Measurements from ENCODE around the gene ZNF512. TPM values are rescaled to one million over a fixed set of nuclear protein-coding genes. Genes with fewer than 3 reads are reported as not detected.

Gene ZNF512
- total RNA-seq, 1 donor from 2014 or later, result 30.1 TPM

GRCh38 chr2:27647737-27648136 is 64.9 kb downstream of the ZNF512 start:
- no peak for TF ChIP-seq CTCF (IDR thresholded peaks at IDR 0.05; ENCODE audit: unreplicated experiment)
- Mint-ChIP-seq H3K27me3 (ENCODE audit: unreplicated experiment) (no peaks in the 10 kb centered on the region), H3K27ac (ENCODE audit: unreplicated experiment) (no peak overlapping the region), H3K4me3 (ENCODE audit: unreplicated experiment) (no peak overlapping the region), H3K36me3 (ENCODE audit: low read depth, unreplicated experiment) (peaks cover 24% of the 10 kb centered on the region), H3K4me1 (ENCODE audit: unreplicated experiment) (no peaks in the 10 kb centered on the region), H3K9me3 (ENCODE audit: unreplicated experiment) (no peaks in the 10 kb centered on the region)
- DNase-seq (ENCODE audit: low spot score), result no peak

- Mint-ChIP-seq H3K4me1 (ENCODE audit: unreplicated experiment) (peaks cover 5% of the 10 kb centered on the region), H3K36me3 (ENCODE audit: low read depth, unreplicated experiment) (peaks cover 44% of the 10 kb centered on the region), H3K9me3 (ENCODE audit: unreplicated experiment) (no peaks in the 10 kb centered on the region), H3K27me3 (ENCODE audit: unreplicated experiment) (no peaks in the 10 kb centered on the region), H3K4me3 (ENCODE audit: unreplicated experiment) (no peak overlapping the region), H3K27ac (ENCODE audit: unreplicated experiment) (no peak overlapping the region)
- TF ChIP-seq CTCF (IDR thresholded peaks at IDR 0.05; ENCODE audit: unreplicated experiment), result no peak
- no peak for DNase-seq (ENCODE audit: low spot score)
Measured at GRCh38 chr2:27651056-27651455, 68.2 kb downstream of the ZNF512 start.

DNA sequence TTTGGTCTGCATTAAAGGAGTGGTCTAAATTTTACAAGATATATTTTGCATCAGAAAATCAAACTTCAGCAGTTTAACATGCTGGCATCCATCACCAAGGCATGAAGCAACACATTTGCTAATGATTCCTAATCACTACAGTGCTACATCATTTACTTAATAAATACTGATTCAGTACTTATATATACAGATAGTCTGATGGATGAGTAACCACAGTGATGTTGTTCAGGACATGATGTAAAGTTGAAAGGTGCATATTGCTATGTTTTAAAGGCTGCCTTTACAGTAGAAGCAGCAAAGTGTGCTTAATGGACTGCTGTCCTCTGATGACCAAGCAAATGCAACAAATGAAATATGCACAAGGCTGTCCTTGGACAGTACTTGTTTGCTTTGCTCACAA is 69.5 kb downstream of the ZNF512 start:
- peaks cover 5% of the 10 kb centered on the region for H3K4me1 Mint-ChIP-seq (ENCODE audit: unreplicated experiment)
- no peak overlapping the region for H3K4me3 Mint-ChIP-seq (ENCODE audit: unreplicated experiment)
- DNase-seq (ENCODE audit: low spot score), result no peak
- H3K9me3 Mint-ChIP-seq (ENCODE audit: unreplicated experiment), result no peaks in the 10 kb centered on the region
- H3K36me3 Mint-ChIP-seq (ENCODE audit: low read depth, unreplicated experiment), result peaks cover 49% of the 10 kb centered on the region
- H3K27ac Mint-ChIP-seq (ENCODE audit: unreplicated experiment), result no peak overlapping the region
- H3K27me3 Mint-ChIP-seq (ENCODE audit: unreplicated experiment), result no peaks in the 10 kb centered on the region
- no peak for TF ChIP-seq CTCF (IDR thresholded peaks at IDR 0.05; ENCODE audit: unreplicated experiment)

DNA sequence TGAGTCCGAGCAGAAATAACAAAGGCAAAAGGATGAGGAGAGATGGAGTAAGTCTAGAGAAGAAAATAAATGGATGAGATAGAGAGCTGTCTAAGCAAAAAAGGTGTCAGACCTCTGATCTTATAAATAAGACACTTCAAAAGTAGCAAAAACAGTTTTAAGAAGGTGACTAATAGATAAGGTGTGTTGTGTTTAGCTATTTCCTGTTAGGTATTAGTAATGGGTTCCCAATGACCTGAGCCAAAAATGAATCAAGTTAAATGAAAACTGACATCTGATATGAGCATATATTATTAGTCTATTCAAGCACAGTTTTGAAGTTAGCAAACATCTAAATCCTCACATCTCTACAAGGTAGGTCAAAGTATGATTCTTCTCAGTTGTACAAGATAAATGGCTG is 69.9 kb downstream of the ZNF512 start:
- H3K4me1 Mint-ChIP-seq (ENCODE audit: unreplicated experiment), result peaks cover 5% of the 10 kb centered on the region
- no peak for DNase-seq (ENCODE audit: low spot score)
- H3K36me3 Mint-ChIP-seq (ENCODE audit: low read depth, unreplicated experiment), result peaks cover 45% of the 10 kb centered on the region
- TF ChIP-seq CTCF (IDR thresholded peaks at IDR 0.05; ENCODE audit: unreplicated experiment), result no peak
- H3K4me3 Mint-ChIP-seq (ENCODE audit: unreplicated experiment), result no peak overlapping the region
- no peak overlapping the region for H3K27ac Mint-ChIP-seq (ENCODE audit: unreplicated experiment)
- H3K9me3 Mint-ChIP-seq (ENCODE audit: unreplicated experiment), result no peaks in the 10 kb centered on the region
- no peaks in the 10 kb centered on the region for H3K27me3 Mint-ChIP-seq (ENCODE audit: unreplicated experiment)

DNA sequence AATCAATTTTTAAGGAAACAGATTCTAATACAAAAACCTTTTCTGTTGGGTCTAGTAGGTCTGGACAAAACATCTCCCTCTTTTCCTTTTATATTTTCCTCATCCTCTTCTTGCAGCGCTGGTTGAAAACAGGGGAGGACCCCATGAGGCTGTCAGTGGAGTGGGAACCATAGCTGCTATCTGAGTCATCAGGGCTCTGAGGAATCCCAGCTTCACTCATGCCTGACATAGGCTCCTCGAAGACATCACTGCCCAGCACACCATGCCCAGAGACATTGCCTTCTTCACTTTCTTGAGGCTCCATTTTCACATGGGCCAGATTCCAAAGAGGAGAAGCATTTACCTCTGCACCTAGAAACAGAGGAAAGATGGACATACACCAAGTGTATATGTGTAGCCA is 70.6 kb downstream of the ZNF512 start:
- Mint-ChIP-seq H3K36me3 (ENCODE audit: low read depth, unreplicated experiment) (peaks cover 42% of the 10 kb centered on the region), H3K9me3 (ENCODE audit: unreplicated experiment) (no peaks in the 10 kb centered on the region), H3K4me3 (ENCODE audit: unreplicated experiment) (no peak overlapping the region), H3K27me3 (ENCODE audit: unreplicated experiment) (no peaks in the 10 kb centered on the region), H3K27ac (ENCODE audit: unreplicated experiment) (no peak overlapping the region), H3K4me1 (ENCODE audit: unreplicated experiment) (peaks cover 5% of the 10 kb centered on the region)
- TF ChIP-seq CTCF (IDR thresholded peaks at IDR 0.05; ENCODE audit: unreplicated experiment), result no peak
- no peak for DNase-seq (ENCODE audit: low spot score)
